Spleen (tissue), 7 donors: Measurements from ENCODE around the gene SAP30.

Experiments
- POLR2A ChIP-seq, 3 donors: fragments of 450-650 bp; IDR thresholded peaks; one replicate each; pipeline ENCODE4 v1.5.1; 2017; ENCODE audit warnings: antibody characterized with exemption in 3 of 3, mild to moderate bottlenecking in 1 of 3
- TF ChIP-seq, protein P1 (sequence below), 11 experiments: fragments of 200-600 bp in 7 of 11; fragments of 450-650 bp in 4 of 11; sonication (generic) in 4 of 11; IDR thresholded peaks in 8 of 11; conservative IDR thresholded peaks in 3 of 11; 1 replicate in 7 of 11; 2 replicates in 4 of 11; pipeline versions ENCODE4 v1.4.0 to v1.8.0; 2016 to 2021; ENCODE audit warnings: antibody characterized with exemption in 11 of 11, inconsistent platforms in 4 of 11, mild to moderate bottlenecking in 1 of 11
- donor health status: DM: no; HTN: no; CAD: no; lungs with moderate emphysema.
- donor health status: DM: no; HTN: no; CAD: no.
- donor health status: DM: no; HTN: no; CAD: no.

DNA sequence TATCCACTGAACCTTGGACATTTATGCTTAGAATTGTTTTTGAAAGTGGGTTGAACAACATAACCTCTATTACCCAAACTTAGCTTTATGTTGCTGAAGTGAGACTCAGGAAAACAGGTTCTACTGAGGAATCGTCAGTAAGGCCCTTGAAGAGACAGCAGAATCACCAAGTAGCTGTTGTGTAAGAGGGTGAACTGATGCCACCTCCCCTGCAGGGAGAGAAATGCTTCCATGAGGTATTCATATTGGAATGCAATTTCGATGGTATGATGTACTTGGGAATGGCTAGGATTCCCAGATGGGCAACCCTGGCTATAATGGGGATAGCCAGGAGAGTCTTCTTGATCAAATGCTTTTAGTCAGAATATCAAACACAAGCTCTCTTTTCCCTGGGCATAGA lies 32.3 kb downstream of the SAP30 start:
- TF ChIP-seq POLR2A (IDR thresholded peaks at IDR 0.05), result no peak
- TF ChIP-seq, protein P1, sequence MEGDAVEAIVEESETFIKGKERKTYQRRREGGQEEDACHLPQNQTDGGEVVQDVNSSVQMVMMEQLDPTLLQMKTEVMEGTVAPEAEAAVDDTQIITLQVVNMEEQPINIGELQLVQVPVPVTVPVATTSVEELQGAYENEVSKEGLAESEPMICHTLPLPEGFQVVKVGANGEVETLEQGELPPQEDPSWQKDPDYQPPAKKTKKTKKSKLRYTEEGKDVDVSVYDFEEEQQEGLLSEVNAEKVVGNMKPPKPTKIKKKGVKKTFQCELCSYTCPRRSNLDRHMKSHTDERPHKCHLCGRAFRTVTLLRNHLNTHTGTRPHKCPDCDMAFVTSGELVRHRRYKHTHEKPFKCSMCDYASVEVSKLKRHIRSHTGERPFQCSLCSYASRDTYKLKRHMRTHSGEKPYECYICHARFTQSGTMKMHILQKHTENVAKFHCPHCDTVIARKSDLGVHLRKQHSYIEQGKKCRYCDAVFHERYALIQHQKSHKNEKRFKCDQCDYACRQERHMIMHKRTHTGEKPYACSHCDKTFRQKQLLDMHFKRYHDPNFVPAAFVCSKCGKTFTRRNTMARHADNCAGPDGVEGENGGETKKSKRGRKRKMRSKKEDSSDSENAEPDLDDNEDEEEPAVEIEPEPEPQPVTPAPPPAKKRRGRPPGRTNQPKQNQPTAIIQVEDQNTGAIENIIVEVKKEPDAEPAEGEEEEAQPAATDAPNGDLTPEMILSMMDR (IDR thresholded peaks at IDR 0.05 in 8 of 11, conservative IDR thresholded peaks at IDR 0.05 in 3 of 11), result no peak
